Neural progenitor cell (in vitro differentiated cells): ENCODE measurements around the gene OPCML. TPM values are rescaled to one million over a fixed set of nuclear protein-coding genes. Genes with fewer than 3 reads are reported as not detected.

Source experiments
- DNase-seq: peaks from one replicate; pipeline ENCODE4 v3.0.0-alpha.2; 2016; ENCODE audit warnings: low spot score
- H2AFZ ChIP-seq: fragments of 200-600 bp; sonication (generic); replicated peaks from 2 replicates; pipeline ENCODE4 v1.6.1; 2016; ENCODE audit warnings: antibody characterized with exemption
- H3F3A ChIP-seq: fragments of 200-600 bp; sonication (generic); 2 replicates; pipeline ENCODE4 v1.6.1; 2016; ENCODE audit warnings: antibody characterized with exemption, low read depth
- H3K27ac ChIP-seq: fragments of 200-600 bp; sonication (generic); 2 replicates; pipeline ENCODE4 v1.5.1; 2016; ENCODE audit warnings: mild to moderate bottlenecking
- H3K27me3 ChIP-seq: fragments of 200-600 bp; sonication (generic); 2 replicates; pipeline ENCODE4 v1.6.1; 2016; ENCODE audit warnings: mild to moderate bottlenecking, moderate library complexity
- H3K36me3 ChIP-seq: fragments of 200-600 bp; sonication (generic); 2 replicates; pipeline ENCODE4 v1.5.1; 2016
- H3K4me1 ChIP-seq: fragments of 200-600 bp; sonication (generic); 2 replicates; pipeline ENCODE4 v1.6.1; 2016; ENCODE audit warnings: mixed run types
- H3K4me2 ChIP-seq: fragments of 200-600 bp; sonication (generic); 2 replicates; pipeline ENCODE4 v1.6.1; 2016
- H3K4me3 ChIP-seq: fragments of 200-600 bp; sonication (generic); 2 replicates; pipeline ENCODE4 v1.5.1; 2016
- H3K79me2 ChIP-seq: fragments of 200-600 bp; sonication (generic); 2 replicates; pipeline ENCODE4 v1.6.1; 2016; ENCODE audit warnings: low read depth
- H3K9ac ChIP-seq: fragments of 200-600 bp; sonication (generic); 2 replicates; pipeline ENCODE4 v1.6.1; 2016
- H3K9me3 ChIP-seq: fragments of 200-600 bp; sonication (generic); 2 replicates; pipeline ENCODE4 v1.5.1; 2016; ENCODE audit warnings: low read depth
- H4K20me1 ChIP-seq: fragments of 200-600 bp; sonication (generic); 2 replicates; pipeline ENCODE4 v1.6.1; 2016; ENCODE audit warnings: low read depth
- H3K27ac Mint-ChIP-seq: 3 replicates; pipeline ENCODE4 v1.8.0; 2021; ENCODE audit warnings: mixed read lengths
- H3K27me3 Mint-ChIP-seq: 2 replicates; pipeline ENCODE4 v1.8.0; 2022; ENCODE audit warnings: low read depth, mild to moderate bottlenecking, inconsistent platforms, moderate library complexity, mixed read lengths; ENCODE audit not compliant: insufficient read depth
- H3K36me3 Mint-ChIP-seq: 3 replicates; pipeline ENCODE4 v1.8.0; 2021; ENCODE audit warnings: mixed read lengths
- H3K4me1 Mint-ChIP-seq: 3 replicates; pipeline ENCODE4 v1.8.0; 2021; ENCODE audit warnings: mixed read lengths
- H3K4me3 Mint-ChIP-seq: 3 replicates; pipeline ENCODE4 v1.8.0; 2021; ENCODE audit warnings: mild to moderate bottlenecking, moderate library complexity, mixed read lengths
- H3K9me3 Mint-ChIP-seq: 3 replicates; pipeline ENCODE4 v1.8.0; 2020; ENCODE audit warnings: mixed read lengths
- EZH2 ChIP-seq: fragments of 200-600 bp; sonication (generic); IDR thresholded peaks from 2 replicates; pipeline ENCODE4 v1.6.1; 2017; ENCODE audit warnings: antibody characterized with exemption, mild to moderate bottlenecking, moderate library complexity
- EZH2phosphoT487 ChIP-seq: fragments of 200-600 bp; sonication (generic); IDR thresholded peaks from 2 replicates; pipeline ENCODE4 v1.6.1; 2017; ENCODE audit warnings: antibody characterized with exemption
- total RNA-seq: library from RNA; depleted of rRNA; stranded (reverse); fragments of >200 nt; gene quantifications from 2 replicates; pipeline ENCODE4 v1.2.3, GENCODE V29; 2015; ENCODE audit warnings: low replicate concordance
- TF ChIP-seq, protein P1 (sequence below): fragments of 200-600 bp; sonication (generic); IDR thresholded peaks from 2 replicates; pipeline ENCODE4 v1.5.1; 2017; ENCODE audit warnings: antibody characterized with exemption, mild to moderate bottlenecking

The OPCML gene
- total RNA-seq, 1 donor from 2014 or later, result 0.02 TPM

DNA sequence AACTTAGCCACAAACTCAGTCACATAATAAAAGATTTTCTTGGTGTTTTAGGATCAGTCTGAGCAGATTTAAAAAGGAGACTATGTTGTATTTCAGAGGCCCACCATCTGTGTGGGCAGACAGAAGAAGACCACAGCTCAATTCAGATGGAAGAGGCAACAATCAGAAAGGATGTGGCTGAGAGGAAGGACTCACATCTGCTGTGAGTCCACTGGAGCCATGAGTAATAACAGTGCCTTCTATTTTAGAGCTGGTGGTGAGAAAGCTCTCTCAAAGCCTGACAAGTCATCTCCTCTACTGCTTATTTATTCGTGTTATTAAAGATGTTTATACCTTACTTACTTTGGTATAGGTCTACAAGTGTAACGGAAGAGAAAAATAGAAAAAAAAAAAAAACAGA lies 357.2 kb downstream of the OPCML start:
- TF ChIP-seq EZH2 (no peak), EZH2phosphoT487 (no peak)
- TF ChIP-seq, protein P1, sequence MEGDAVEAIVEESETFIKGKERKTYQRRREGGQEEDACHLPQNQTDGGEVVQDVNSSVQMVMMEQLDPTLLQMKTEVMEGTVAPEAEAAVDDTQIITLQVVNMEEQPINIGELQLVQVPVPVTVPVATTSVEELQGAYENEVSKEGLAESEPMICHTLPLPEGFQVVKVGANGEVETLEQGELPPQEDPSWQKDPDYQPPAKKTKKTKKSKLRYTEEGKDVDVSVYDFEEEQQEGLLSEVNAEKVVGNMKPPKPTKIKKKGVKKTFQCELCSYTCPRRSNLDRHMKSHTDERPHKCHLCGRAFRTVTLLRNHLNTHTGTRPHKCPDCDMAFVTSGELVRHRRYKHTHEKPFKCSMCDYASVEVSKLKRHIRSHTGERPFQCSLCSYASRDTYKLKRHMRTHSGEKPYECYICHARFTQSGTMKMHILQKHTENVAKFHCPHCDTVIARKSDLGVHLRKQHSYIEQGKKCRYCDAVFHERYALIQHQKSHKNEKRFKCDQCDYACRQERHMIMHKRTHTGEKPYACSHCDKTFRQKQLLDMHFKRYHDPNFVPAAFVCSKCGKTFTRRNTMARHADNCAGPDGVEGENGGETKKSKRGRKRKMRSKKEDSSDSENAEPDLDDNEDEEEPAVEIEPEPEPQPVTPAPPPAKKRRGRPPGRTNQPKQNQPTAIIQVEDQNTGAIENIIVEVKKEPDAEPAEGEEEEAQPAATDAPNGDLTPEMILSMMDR, result no peak
- Histone ChIP-seq H3K79me2 (no peaks in the 10 kb centered on the region), H3F3A (no peaks in the 10 kb centered on the region), H3K27me3 (no peaks in the 10 kb centered on the region), H2AFZ (no peak overlapping the region), H3K36me3 (no peaks in the 10 kb centered on the region), H3K9ac (no peak overlapping the region), H3K27ac (no peak overlapping the region), H3K4me1 (no peaks in the 10 kb centered on the region), H3K4me2 (no peak overlapping the region), H3K9me3 (no peaks in the 10 kb centered on the region), H3K4me3 (no peak overlapping the region), H4K20me1 (no peaks in the 10 kb centered on the region)
- no peak overlapping the region for H3K27ac Mint-ChIP-seq
- peaks cover 2% of the 10 kb centered on the region for H3K27me3 Mint-ChIP-seq
- H3K4me1 Mint-ChIP-seq, result no peaks in the 10 kb centered on the region
- no peaks in the 10 kb centered on the region for H3K36me3 Mint-ChIP-seq
- H3K4me3 Mint-ChIP-seq, result no peak overlapping the region
- no peaks in the 10 kb centered on the region for H3K9me3 Mint-ChIP-seq
- DNase-seq, result no peak

DNA sequence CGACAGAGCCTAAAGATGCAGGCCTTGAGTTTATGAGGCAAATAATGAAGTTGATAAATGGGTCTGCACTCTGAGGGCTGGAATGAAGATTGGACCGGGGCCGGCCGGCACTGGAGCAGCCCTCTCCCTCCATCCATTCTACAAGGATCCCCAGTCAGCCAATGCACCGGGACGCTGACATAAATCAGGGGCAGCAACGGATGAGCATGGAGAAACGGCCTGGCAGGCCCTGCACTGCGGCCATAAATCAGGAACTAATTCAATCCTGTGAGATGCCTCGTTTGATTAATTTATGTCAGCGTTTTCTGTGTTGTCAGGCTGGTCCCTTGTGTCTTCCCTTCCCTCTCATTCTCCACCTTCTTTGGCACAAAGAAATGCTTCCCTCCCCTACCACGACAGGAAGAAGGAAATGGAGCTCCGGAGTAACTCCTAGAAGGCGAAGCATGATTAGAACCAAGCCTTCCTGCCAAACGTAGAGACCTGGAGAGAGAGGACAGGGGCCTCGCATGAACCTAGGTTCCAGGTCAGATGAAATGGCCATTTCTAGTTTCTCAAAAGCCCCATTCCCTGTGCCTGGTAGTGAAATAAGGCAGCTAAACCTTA lies 358.4 kb downstream of the OPCML start:
- Mint-ChIP-seq H3K4me1 (no peaks in the 10 kb centered on the region), H3K4me3 (no peak overlapping the region), H3K36me3 (no peaks in the 10 kb centered on the region), H3K9me3 (no peaks in the 10 kb centered on the region), H3K27ac (no peak overlapping the region), H3K27me3 (peaks cover 5% of the 10 kb centered on the region)
- TF ChIP-seq EZH2 (no peak), EZH2phosphoT487 (no peak)
- TF ChIP-seq, protein P1, result no peak
- Histone ChIP-seq H4K20me1 (no peaks in the 10 kb centered on the region), H3K9ac (no peak overlapping the region), H3K4me1 (no peaks in the 10 kb centered on the region), H3K4me3 (no peak overlapping the region), H2AFZ (no peak overlapping the region), H3F3A (no peaks in the 10 kb centered on the region), H3K27me3 (no peaks in the 10 kb centered on the region), H3K27ac (no peak overlapping the region), H3K4me2 (no peak overlapping the region), H3K36me3 (no peaks in the 10 kb centered on the region), H3K9me3 (no peaks in the 10 kb centered on the region), H3K79me2 (no peaks in the 10 kb centered on the region)
- no peak for DNase-seq

DNA sequence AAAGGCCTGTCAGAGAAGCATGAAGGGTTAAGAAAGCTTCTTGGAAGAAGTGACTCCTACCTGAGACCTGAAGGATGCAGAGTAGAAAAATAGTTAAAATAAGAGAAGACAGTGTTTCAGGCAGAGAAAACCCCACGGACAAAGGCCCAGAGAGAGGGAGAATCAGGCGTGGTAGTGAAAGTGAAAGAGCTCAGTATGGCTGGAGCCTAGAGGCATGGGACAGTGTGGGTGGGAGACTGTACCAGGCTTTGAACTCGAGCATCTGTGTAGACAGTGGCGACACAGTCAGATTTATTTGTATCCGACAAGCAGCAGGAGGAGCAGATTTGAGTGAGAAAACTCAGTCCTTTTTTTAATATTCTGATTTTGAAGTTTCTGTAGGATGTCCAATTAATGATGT lies 360.0 kb downstream of the OPCML start:
- no peaks in the 10 kb centered on the region for H3K4me1 ChIP-seq
- H3K27me3 Mint-ChIP-seq, result peaks cover 5% of the 10 kb centered on the region
- no peaks in the 10 kb centered on the region for H3K36me3 Mint-ChIP-seq

More for the DNA sequence above, 360.0 kb downstream of the OPCML start:
- DNase-seq, result no peak
- Histone ChIP-seq H3K4me3 (no peak overlapping the region), H3K9ac (no peak overlapping the region), H3F3A (no peaks in the 10 kb centered on the region), H3K27ac (no peak overlapping the region), H4K20me1 (no peaks in the 10 kb centered on the region), H2AFZ (no peak overlapping the region), H3K27me3 (no peaks in the 10 kb centered on the region), H3K4me2 (no peak overlapping the region), H3K79me2 (no peaks in the 10 kb centered on the region), H3K36me3 (no peaks in the 10 kb centered on the region), H3K9me3 (no peaks in the 10 kb centered on the region)
- H3K4me3 Mint-ChIP-seq, result no peak overlapping the region
- H3K4me1 Mint-ChIP-seq, result no peaks in the 10 kb centered on the region
- no peaks in the 10 kb centered on the region for H3K9me3 Mint-ChIP-seq
- H3K27ac Mint-ChIP-seq, result no peak overlapping the region
- TF ChIP-seq, protein P1, result no peak
- TF ChIP-seq EZH2phosphoT487, result no peak
